HG03103 (cell line): ENCODE data around the gene SLC22A3.

Experiments
- ATAC-seq: cut with Tn5 transposase; IDR thresholded peaks from one replicate; pipeline ENCODE4 v1.9.1; 2021; ENCODE audit warnings: low read depth; ENCODE audit not compliant: unreplicated experiment

The SLC22A3 gene

DNA sequence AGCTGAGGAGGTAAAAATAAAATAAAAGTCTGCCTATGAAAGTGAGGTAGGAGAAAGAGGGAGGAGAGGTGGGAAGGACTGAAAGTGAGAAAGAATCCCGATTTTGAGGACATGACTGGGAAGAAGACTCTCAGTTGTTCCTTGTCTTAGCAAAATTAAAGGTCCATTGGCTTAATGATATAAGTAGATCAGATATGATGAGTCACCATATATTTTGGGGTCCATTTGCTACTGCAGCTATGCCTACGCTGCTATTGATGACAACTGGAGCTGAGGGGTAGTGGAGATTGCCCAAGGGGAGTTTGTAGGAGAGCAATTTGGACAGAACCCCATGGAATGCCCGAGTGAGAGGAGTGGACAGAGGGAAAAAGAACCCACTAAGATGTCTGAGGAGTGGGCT, 15.1 kb upstream of the SLC22A3 start:
- no peak for ATAC-seq

DNA sequence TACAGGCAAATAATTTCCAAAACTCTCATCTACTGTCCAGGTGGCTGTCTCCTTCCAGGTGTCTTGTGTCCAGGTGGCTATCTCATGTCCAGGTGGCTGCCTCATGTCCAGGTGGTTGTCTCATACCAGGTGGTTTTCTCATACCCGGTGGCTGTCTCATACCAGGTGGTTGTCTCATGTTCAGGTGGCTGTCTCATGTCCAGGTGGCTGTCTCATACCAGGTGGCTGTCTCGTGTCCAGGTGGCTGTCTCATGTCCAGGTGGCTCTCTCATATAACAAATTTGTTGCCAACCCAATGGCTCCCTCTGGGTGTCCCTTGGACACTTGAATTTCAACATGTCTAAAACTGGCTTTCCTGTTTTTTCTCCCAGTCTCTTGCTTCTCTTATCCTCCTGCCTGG, 14.3 kb upstream of the SLC22A3 start:
- no peak for ATAC-seq

- no peak for ATAC-seq
Observed at GRCh38 chr6:160336200-160336599, 12.0 kb upstream of the SLC22A3 start.

DNA sequence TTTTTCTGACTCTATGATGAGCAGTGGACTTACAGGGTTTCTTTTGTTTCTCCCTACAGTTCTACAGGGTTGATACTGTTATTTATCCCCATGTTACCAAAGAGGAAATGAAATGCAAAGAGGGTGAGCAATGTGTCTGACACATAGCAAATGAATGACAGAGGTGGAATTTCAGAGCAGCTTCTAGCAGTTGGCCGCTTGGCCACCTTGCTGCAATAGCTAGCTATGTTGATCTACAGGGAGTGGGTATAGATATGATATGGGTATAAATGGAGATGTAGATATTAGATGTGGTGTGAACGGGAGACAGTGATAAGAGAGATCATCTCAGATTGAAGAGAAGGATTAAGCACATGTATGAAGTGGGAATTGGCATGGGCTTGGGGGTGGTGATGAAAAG, 10.9 kb upstream of the SLC22A3 start:
- no peak for ATAC-seq

DNA sequence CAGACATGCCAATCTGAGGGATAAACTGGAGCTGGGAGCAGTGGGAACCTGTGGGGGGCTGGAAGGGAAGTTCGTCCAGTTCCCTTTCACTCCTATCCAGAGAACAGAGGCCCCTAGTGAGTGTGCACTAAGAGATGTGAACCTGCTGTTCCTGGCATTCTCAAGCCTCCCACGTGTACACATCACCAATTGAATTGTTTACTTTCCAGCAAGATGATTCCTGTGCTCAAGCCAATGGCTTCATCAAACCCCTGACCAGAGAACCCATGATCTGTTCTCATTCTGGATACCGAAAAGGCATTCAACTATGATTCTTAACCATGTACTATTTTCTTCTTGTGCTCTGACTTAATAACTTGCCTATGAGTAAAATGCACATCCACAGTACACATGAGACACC, 10.2 kb upstream of the SLC22A3 start:
- ATAC-seq, result no peak

GRCh38 chr6:160343144-160343543, 5.0 kb upstream of the SLC22A3 start:
- no peak for ATAC-seq

DNA sequence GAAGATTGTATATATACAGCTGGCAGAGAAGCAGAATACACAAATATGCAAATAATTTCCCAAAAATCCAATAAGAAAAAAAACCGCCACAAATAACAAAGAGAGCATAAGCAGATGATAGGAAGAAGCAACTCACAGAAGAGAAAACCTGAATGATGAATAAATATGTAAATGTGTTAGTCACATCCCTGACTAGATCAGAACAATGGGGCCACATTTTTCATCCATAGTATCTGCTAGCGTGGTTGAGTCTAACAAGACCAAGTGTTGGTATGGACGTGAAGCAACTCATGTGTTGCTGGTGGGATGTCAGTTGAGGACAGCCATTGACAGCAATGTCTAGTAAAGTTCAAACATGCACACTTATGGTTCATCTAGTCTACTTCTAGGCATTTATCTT, 3.9 kb upstream of the SLC22A3 start:
- ATAC-seq, result no peak

GRCh38 chr6:160347259-160348222, 637 bp upstream of the SLC22A3 start:
- no peak for ATAC-seq

DNA sequence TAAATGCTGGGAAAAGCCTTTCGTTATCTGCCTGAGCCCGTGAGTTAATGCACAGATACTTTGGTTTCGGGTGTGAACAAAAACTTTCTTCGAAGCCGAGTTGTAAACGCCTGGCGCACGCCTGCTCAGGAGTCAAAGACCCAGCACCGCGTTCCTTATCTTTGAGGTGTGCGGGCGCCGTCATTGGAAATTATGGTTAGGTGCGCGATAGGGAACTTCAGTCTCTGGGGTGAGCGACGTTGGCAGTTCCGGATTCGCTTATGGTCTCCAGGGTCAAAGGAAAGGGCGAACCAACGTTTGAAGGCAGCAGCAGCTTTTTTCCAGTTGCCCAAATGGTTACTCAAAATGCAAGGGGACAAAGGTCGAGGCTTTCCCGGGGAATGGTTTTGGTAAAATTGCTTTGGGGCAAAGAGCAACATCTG, 853 bp downstream of the SLC22A3 start:
- no peak for ATAC-seq

- ATAC-seq, result no peak
Observed at GRCh38 chr6:160349814-160350350, 1.7 kb downstream of the SLC22A3 start.

GRCh38 chr6:160353950-160354496, 5.8 kb downstream of the SLC22A3 start:
- ATAC-seq, result no peak

- no peak for ATAC-seq
Observed at GRCh38 chr6:160355001-160355400, 6.8 kb downstream of the SLC22A3 start.

DNA sequence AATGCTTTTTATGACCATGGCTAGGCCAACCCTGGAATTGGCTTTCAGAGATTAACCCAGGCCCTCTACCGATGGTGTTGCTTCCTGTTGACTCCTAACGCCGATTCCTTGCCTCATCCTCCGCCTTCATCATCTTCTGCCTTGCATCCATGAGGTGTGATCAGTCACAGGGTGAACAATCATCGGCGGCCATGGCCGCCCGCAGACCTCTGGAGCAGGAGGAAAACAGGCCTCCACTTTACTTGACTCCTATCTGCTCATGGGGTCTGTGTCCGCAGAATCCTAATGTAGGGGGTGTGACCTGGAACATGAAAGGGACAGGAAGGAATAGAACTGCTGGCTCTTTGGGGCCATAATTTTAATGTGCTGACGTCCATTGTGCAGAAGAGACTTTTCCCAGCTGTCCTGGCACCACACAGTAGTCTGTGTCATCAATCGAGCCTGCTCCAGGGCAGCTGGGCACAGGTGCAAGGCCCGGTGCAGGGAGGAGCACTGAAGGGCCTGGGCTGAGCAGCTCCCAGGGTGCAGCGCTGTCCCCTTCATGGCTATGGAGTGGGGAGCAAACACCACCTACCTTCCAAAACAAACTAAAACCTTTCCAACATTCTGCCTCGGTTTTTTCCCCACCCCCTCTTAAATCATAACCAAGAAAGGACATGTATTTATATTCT, 8.0 kb downstream of the SLC22A3 start:
- no peak for ATAC-seq

- ATAC-seq, result no peak
Observed at GRCh38 chr6:160357088-160357487, 8.9 kb downstream of the SLC22A3 start.

DNA sequence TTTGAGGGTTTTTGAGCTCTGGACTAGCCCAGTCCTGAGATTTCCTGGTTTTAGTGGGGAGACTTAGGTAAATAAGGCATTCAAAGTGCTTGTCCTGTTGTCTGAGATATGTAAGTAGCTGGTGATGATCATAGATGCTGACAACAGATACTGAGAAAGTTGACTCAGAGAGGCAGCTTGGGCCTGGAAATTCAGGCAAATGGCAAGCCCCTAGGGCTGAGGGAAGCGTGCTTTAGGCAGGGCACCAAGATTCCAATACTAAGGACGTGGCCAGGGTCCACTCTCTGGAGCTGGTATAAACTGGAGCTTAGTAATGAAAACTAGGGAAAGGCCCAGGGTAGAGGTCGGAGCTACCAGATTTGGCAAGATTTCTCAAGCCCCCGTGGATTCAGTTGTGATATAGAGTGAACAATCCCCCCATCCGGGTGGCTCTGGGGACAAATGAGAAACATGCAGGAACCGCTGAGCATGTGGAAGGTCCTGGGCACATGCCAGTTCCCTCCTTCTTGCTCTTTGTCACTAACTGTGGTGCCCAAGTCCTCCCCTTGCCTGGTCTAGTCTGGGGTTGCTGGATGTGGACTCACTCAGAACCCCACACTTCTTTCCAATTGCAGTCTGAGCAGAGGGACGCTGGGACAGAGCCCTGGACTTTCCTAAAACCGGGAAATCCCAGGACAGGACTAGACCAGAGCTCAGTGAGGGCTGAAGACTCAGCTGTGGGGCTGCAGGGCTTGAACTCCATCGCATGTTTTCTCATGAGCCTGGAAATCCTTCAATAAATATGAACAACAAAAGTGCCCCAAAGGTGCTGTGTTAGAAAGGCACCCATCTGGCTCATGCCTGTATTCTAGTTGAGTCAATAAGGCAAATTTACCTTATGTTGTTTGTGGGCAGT, 10.3 kb downstream of the SLC22A3 start:
- no peak for ATAC-seq

DNA sequence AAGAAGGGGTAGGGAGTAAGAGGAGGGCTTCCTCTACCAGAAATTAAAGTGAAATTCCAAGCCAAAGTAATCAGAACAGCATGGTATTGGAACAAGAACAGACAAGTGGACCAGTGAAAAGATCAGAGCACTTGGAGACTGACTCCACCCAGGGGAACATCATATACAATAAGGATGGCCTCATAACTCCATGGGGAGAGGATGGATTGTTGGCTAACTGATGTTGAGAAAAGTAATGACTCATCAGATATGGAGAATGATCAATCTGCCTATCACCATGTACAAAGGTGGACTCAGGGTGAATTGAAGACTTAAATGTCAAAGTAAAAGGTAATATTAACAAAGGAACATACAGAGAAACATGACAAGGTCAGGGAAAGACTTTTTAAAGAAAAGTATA, 12.8 kb downstream of the SLC22A3 start:
- no peak for ATAC-seq

GRCh38 chr6:160362556-160362955, 14.4 kb downstream of the SLC22A3 start:
- no peak for ATAC-seq

- no peak for ATAC-seq
Observed at GRCh38 chr6:160363016-160363996, 15.1 kb downstream of the SLC22A3 start.

- no peak for ATAC-seq
Observed at GRCh38 chr6:160365117-160365516, 16.9 kb downstream of the SLC22A3 start.
